Measurements from ENCODE around the gene KANSL1. TPM values are rescaled to one million over a fixed set of nuclear protein-coding genes. Genes with fewer than 3 reads are reported as not detected.
A peak's percentile ranks its signal among the peaks of the same experiment; 100 is the strongest.

The KANSL1 gene
- total RNA-seq, 1 experiment from 2014 or later, result 52.5 TPM

DNA sequence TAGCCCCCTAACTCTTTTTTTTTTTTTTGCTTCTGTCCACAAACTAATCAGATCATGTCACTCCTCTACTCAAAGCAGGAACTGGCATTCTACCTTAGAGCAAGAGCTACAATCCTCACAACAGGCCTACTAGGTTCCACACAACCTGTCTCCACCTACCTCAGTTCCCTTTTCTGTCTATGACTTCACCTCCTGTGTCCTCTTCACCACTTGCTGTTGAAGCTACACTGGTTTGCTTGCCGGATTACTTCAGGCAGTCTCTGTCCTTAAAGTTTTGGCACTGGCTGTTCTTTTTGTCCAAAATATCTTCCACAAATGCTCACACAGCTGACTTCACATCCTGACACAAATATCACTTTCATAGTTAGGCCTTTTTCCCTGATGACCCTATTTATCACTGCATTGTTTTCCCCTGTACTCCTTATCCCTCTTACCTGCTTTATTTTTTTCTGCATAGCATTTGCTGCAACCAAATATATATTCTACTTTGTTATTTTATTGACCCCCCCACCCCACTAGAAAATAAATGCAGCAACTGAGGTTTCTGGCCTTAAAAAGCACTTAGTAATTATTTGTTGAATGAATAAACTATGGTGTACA lies 72.0 kb downstream of the KANSL1 start:
- BruUV-seq (replicated peaks), result no TSS peak
- TF ChIP-seq, protein P1, sequence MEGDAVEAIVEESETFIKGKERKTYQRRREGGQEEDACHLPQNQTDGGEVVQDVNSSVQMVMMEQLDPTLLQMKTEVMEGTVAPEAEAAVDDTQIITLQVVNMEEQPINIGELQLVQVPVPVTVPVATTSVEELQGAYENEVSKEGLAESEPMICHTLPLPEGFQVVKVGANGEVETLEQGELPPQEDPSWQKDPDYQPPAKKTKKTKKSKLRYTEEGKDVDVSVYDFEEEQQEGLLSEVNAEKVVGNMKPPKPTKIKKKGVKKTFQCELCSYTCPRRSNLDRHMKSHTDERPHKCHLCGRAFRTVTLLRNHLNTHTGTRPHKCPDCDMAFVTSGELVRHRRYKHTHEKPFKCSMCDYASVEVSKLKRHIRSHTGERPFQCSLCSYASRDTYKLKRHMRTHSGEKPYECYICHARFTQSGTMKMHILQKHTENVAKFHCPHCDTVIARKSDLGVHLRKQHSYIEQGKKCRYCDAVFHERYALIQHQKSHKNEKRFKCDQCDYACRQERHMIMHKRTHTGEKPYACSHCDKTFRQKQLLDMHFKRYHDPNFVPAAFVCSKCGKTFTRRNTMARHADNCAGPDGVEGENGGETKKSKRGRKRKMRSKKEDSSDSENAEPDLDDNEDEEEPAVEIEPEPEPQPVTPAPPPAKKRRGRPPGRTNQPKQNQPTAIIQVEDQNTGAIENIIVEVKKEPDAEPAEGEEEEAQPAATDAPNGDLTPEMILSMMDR (conservative IDR thresholded peaks at IDR 0.05), result no peak
- TF ChIP-seq EZH2 (IDR thresholded peaks at IDR 0.05; ENCODE audit: low read depth), result no peak
- Histone ChIP-seq H3K27ac (no peak overlapping the region), H2AFZ (no peak overlapping the region), H3K4me2 (no peak overlapping the region), H3K27me3 (ENCODE audit: insufficient read depth, low read depth) (no peaks in the 10 kb centered on the region), H3K79me2 (ENCODE audit: low read depth) (peaks cover 98% of the 10 kb centered on the region), H3K4me3 (no peak overlapping the region), H3K4me1 (replicated peaks; ENCODE audit: insufficient read depth) (no peaks in the 10 kb centered on the region), H3K9me2 (ENCODE audit: insufficient read depth) (no peaks in the 10 kb centered on the region), H4K20me1 (ENCODE audit: insufficient read depth) (peaks cover 97% of the 10 kb centered on the region), H3K9me3 (ENCODE audit: insufficient read depth, low read depth) (no peaks in the 10 kb centered on the region), H3K36me3 (ENCODE audit: low read depth) (no peaks in the 10 kb centered on the region), H3F3A (ENCODE audit: insufficient read depth, low read depth) (peaks cover 17% of the 10 kb centered on the region; the same call in 1 of the 2 replicates)
- intact Hi-C loops (cut with micrococcal nuclease; ENCODE audit: unreplicated experiment), result no loop called here
- ChIA-PET CTCF (no interaction called here), POLR2A (ENCODE audit: unreplicated experiment) (interaction anchor here (0.6 kb wide), 1 partner anchor 652 kb away, joined by 7 read pairs; no protein-coding TSS in a partner anchor)
- no peak for DNase-seq

DNA sequence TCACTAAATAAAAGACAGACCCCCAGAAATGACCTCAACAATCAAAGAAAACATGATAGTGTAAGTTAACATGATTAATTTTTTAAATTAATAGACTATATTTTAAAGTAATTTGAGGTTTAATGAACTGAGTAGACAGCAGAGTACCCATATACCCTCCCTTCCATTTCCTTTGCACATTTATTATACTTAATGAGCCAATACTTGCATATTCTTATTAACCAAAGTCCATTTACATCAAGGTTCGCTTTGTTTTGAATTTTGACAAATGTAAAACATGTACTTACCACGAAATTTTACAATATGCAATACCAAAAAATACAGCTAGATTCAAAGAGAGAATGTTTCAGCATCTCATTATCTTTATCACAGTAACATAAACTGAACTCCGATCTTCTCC lies 72.7 kb downstream of the KANSL1 start:
- CTCF ChIA-PET, result interaction anchor here (0.6 to 0.7 kb wide), 2 partner anchors 65 to 72 kb away, joined by 3 read pairs; partner anchors contain the start of gene KANSL1
- no TSS peak for BruUV-seq (replicated peaks)
- peaks cover 97% of the 10 kb centered on the region for H4K20me1 ChIP-seq (ENCODE audit: insufficient read depth)

DNA sequence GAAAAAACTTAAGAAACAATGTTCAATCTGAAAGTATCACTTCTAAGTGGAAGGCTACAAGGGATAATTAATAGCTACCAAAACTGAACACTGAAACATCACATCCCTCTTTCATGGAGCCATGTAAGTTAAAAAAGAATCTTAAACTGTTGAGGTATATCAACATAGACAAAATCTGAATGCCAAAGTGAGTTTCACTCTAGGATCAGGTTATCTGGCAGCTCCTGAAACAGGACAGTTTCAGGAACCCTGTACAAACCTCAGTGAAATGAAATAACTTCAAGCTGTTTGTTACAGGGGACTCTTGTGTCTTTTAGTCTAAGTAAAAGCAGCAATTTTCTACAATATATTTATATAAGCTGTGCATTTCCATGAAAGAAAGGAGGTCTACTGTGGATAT lies 73.2 kb downstream of the KANSL1 start:
- peaks cover 97% of the 10 kb centered on the region for H4K20me1 ChIP-seq (ENCODE audit: insufficient read depth)
- no peaks in the 10 kb centered on the region for H3K27me3 ChIP-seq (ENCODE audit: insufficient read depth, low read depth)
- H3F3A ChIP-seq (ENCODE audit: insufficient read depth, low read depth), result peaks cover 12% of the 10 kb centered on the region; the same call in 1 of the 2 replicates
- POLR2A ChIA-PET (ENCODE audit: unreplicated experiment), result no interaction called here
- H3K36me3 ChIP-seq (ENCODE audit: low read depth), result no peaks in the 10 kb centered on the region
- H3K27ac ChIP-seq, result 0 out of 2 replicates have a peak overlapping the region, but pooled peaks have one; percentile 1
- no peak overlapping the region for H2AFZ ChIP-seq
- no peaks in the 10 kb centered on the region for H3K4me1 ChIP-seq (replicated peaks; ENCODE audit: insufficient read depth)
- no peaks in the 10 kb centered on the region for H3K9me3 ChIP-seq (ENCODE audit: insufficient read depth, low read depth)
- intact Hi-C loops (cut with micrococcal nuclease; ENCODE audit: unreplicated experiment), result no loop called here
- H3K9me2 ChIP-seq (ENCODE audit: insufficient read depth), result no peaks in the 10 kb centered on the region
- no TSS peak for BruUV-seq (replicated peaks)
- TF ChIP-seq EZH2 (IDR thresholded peaks at IDR 0.05; ENCODE audit: low read depth), result no peak
- TF ChIP-seq, protein P1 (conservative IDR thresholded peaks at IDR 0.05), result no peak
- DNase-seq, result no peak
- no peak overlapping the region for H3K4me2 ChIP-seq
- H3K4me3 ChIP-seq, result no peak overlapping the region
- H3K79me2 ChIP-seq (ENCODE audit: low read depth), result peaks cover 98% of the 10 kb centered on the region
- CTCF ChIA-PET, result interaction anchor here (0.6 to 0.7 kb wide), 3 partner anchors 65 to 188 kb away, joined by 3 read pairs; partner anchors contain the start of gene KANSL1

More for the DNA sequence above, 72.7 kb downstream of the KANSL1 start:
- Histone ChIP-seq H3K27me3 (ENCODE audit: insufficient read depth, low read depth) (no peaks in the 10 kb centered on the region), H3K4me3 (no peak overlapping the region), H3F3A (ENCODE audit: insufficient read depth, low read depth) (peaks cover 10% of the 10 kb centered on the region; the same call in 1 of the 2 replicates), H3K27ac (no peak overlapping the region), H2AFZ (no peak overlapping the region), H3K4me2 (no peak overlapping the region), H3K36me3 (ENCODE audit: low read depth) (no peaks in the 10 kb centered on the region), H3K79me2 (ENCODE audit: low read depth) (peaks cover 98% of the 10 kb centered on the region), H3K4me1 (replicated peaks; ENCODE audit: insufficient read depth) (no peaks in the 10 kb centered on the region), H3K9me2 (ENCODE audit: insufficient read depth) (no peaks in the 10 kb centered on the region), H3K9me3 (ENCODE audit: insufficient read depth, low read depth) (no peaks in the 10 kb centered on the region)
- no peak for DNase-seq
- POLR2A ChIA-PET (ENCODE audit: unreplicated experiment), result interaction anchor here (0.6 kb wide), 1 partner anchor 652 kb away, joined by 7 read pairs; no protein-coding TSS in a partner anchor
- intact Hi-C loops (cut with micrococcal nuclease; ENCODE audit: unreplicated experiment), result no loop called here
- no peak for TF ChIP-seq EZH2 (IDR thresholded peaks at IDR 0.05; ENCODE audit: low read depth)
- TF ChIP-seq, protein P1 (conservative IDR thresholded peaks at IDR 0.05), result no peak

Measured in PC-9 (cell line).